ENCODE results near the gene GANC. TPM values are rescaled to one million over a fixed set of nuclear protein-coding genes. Genes with fewer than 3 reads are reported as not detected.

Gene GANC
- total RNA-seq, 1 donor from 2014 or later: 122 TPM

- TF ChIP-seq, protein P1, sequence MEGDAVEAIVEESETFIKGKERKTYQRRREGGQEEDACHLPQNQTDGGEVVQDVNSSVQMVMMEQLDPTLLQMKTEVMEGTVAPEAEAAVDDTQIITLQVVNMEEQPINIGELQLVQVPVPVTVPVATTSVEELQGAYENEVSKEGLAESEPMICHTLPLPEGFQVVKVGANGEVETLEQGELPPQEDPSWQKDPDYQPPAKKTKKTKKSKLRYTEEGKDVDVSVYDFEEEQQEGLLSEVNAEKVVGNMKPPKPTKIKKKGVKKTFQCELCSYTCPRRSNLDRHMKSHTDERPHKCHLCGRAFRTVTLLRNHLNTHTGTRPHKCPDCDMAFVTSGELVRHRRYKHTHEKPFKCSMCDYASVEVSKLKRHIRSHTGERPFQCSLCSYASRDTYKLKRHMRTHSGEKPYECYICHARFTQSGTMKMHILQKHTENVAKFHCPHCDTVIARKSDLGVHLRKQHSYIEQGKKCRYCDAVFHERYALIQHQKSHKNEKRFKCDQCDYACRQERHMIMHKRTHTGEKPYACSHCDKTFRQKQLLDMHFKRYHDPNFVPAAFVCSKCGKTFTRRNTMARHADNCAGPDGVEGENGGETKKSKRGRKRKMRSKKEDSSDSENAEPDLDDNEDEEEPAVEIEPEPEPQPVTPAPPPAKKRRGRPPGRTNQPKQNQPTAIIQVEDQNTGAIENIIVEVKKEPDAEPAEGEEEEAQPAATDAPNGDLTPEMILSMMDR (IDR thresholded peaks at IDR 0.05): no peak
- no peaks in the 10 kb centered on the region for H3K9me3 ChIP-seq
- H3K27me3 ChIP-seq (ENCODE audit: low read depth): no peaks in the 10 kb centered on the region
- H3K27ac ChIP-seq: no peak overlapping the region
- no peak for DNase-seq
- H3K36me3 ChIP-seq: peaks cover 65% of the 10 kb centered on the region
- peaks cover 42% of the 10 kb centered on the region for H3K4me1 ChIP-seq
- no peak for ATAC-seq
- H3K4me3 ChIP-seq: no peak overlapping the region
- intact Hi-C loops (cut with DNase I): no loop called here
Observed at GRCh38 chr15:42267286-42267685, 5.7 kb upstream of the GANC start.

DNA sequence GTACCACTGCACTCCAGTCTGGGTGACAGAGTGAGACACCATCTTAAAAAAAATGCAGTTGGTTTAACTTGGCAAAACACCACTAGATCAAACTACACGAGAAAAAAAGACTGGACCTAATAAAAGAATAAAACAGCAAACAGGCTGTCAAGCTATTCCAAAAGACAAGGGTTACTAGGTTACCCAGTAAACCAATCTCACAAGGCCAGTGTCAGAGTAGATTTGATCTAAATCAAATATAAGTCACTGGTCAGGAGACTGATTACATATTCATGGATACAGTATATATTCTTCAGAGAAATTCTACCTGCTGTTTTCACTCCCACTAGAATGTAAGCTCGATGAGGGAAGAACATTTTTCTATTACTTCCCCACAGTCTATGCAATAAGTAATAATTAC, 2.5 kb upstream of the GANC start:
- intact Hi-C loops (cut with DNase I): no loop called here
- Histone ChIP-seq H3K4me1 (peaks cover 57% of the 10 kb centered on the region), H3K9me3 (no peaks in the 10 kb centered on the region), H3K27ac (peak overlapping the region; percentile 96), H3K36me3 (peaks cover 33% of the 10 kb centered on the region), H3K27me3 (ENCODE audit: low read depth) (no peaks in the 10 kb centered on the region), H3K4me3 (peak overlapping the region; percentile 70)
- DNase-seq (no peak), ATAC-seq (no peak)
- TF ChIP-seq, protein P1 (IDR thresholded peaks at IDR 0.05): no peak

DNA sequence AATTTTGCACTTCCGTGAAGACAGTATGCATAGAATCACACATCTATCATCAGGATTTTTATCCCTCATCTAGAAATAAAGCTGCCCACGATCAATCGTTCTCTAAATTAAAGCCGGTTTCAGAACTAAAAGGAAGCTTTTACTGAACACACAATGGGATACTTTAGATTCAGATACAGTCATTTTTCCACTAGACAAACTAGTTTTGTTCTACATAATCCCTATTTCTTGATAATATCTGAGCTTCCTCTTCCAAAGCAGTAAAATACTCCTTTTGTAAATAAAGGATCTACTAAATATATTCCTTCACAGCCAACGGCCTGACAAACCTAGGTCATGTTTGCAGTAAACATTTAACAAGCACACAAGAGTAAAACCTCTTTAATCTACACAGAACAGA, 2.0 kb upstream of the GANC start:
- Histone ChIP-seq H3K27ac (peak overlapping the region; percentile 96), H3K4me1 (peaks cover 61% of the 10 kb centered on the region), H3K4me3 (peak overlapping the region; percentile 70), H3K36me3 (peaks cover 29% of the 10 kb centered on the region), H3K27me3 (ENCODE audit: low read depth) (no peaks in the 10 kb centered on the region), H3K9me3 (no peaks in the 10 kb centered on the region)
- ATAC-seq (no peak), DNase-seq (no peak)
- TF ChIP-seq, protein P1 (IDR thresholded peaks at IDR 0.05): no peak
- intact Hi-C loops (cut with DNase I): no loop called here

- ATAC-seq: peak; percentile 57 to 65
- H3K36me3 ChIP-seq: peaks cover 16% of the 10 kb centered on the region
Observed at GRCh38 chr15:42273900-42274701, 1.1 kb downstream of the GANC start.

DNA sequence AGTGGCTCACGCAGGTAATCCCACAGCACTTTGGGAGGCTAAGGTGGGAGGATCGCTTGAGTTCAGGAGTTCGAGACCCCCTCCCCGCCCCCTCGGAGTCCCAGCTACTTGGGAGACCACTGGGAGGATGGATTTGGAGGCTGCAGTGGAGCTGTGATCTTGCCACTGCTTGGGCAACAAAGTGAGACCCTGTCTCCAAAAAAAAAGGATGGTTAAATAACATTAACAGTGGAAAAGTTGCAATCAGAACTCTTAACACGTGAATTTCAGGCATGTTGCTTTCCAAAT, 1.6 kb downstream of the GANC start:
- DNase-seq: no peak
- peak overlapping the region; percentile 70 for H3K4me3 ChIP-seq
- H3K36me3 ChIP-seq: peaks cover 21% of the 10 kb centered on the region
- TF ChIP-seq, protein P1 (IDR thresholded peaks at IDR 0.05): no peak
- peaks cover 47% of the 10 kb centered on the region for H3K4me1 ChIP-seq
- intact Hi-C loops (cut with DNase I): no loop called here
- no peak for ATAC-seq
- H3K9me3 ChIP-seq: no peaks in the 10 kb centered on the region
- no peaks in the 10 kb centered on the region for H3K27me3 ChIP-seq (ENCODE audit: low read depth)
- peak overlapping the region; percentile 96 for H3K27ac ChIP-seq

More at GRCh38 chr15:42273900-42274701, 1.1 kb downstream of the GANC start:
- H3K4me3 ChIP-seq: peak overlapping the region; percentile 70
- H3K27ac ChIP-seq: peak overlapping the region; percentile 96
- TF ChIP-seq, protein P1 (IDR thresholded peaks at IDR 0.05): no peak
- peaks cover 51% of the 10 kb centered on the region for H3K4me1 ChIP-seq
- no peaks in the 10 kb centered on the region for H3K27me3 ChIP-seq (ENCODE audit: low read depth)
- no peaks in the 10 kb centered on the region for H3K9me3 ChIP-seq
- intact Hi-C loops (cut with DNase I): no loop called here
- DNase-seq: peak; percentile 84

Measured in lower lobe of right lung (tissue), 2 donors.